Superior temporal gyrus (tissue), 1 donor: ENCODE measurements around the gene SETD5.

ENCODE experiments used
- DNase-seq: peaks from one replicate; pipeline ENCODE4 v3.0.0-alpha.2; 2016; ENCODE audit errors: extremely low spot score

SETD5 gene

GRCh38 chr3:9512456-9513045, 115.1 kb downstream of the SETD5 start:
- DNase-seq, result no peak

- DNase-seq, result no peak
These were observed 116.9 kb downstream of the SETD5 start for GRCh38 chr3:9514306-9514705.

GRCh38 chr3:9514956-9515355, 117.5 kb downstream of the SETD5 start:
- no peak for DNase-seq

GRCh38 chr3:9525078-9525477, 127.7 kb downstream of the SETD5 start:
- DNase-seq, result no peak
